NCI-H1105 treated with DMSO at 0.1 percent for 48 hours (cell line): ENCODE results near the gene EGFL6.
A peak's percentile ranks its signal among the peaks of the same experiment; 100 is the strongest.

Source experiments
- DNase-seq: peaks from one replicate; lab custom pipeline; 2025; lab: John Stamatoyannopoulos, UW

Gene EGFL6

GRCh38 chrX:13569479-13570260, at the start of gene EGFL6:
Gene EGFL6, plus strand, starts transcription at chrX:13569601. Its CDS starts 261 bp downstream, at chrX:13569862.
- DNase-seq = no peak

- no peak for DNase-seq
Measured at GRCh38 chrX:13520351-13520750, 49.0 kb upstream of the EGFL6 start.

GRCh38 chrX:13520936-13521335, 48.5 kb upstream of the EGFL6 start:
- no peak for DNase-seq

- DNase-seq = no peak
Measured at GRCh38 chrX:13522811-13523210, 46.6 kb upstream of the EGFL6 start.

- DNase-seq = no peak
Measured at GRCh38 chrX:13533726-13534125, 35.7 kb upstream of the EGFL6 start.

- DNase-seq = peak; percentile 36
Measured at GRCh38 chrX:13535376-13536165, 33.8 kb upstream of the EGFL6 start.

- DNase-seq = no peak
Measured at GRCh38 chrX:13536551-13536950, 32.9 kb upstream of the EGFL6 start.

GRCh38 chrX:13538414-13538813, 31.0 kb upstream of the EGFL6 start:
- no peak for DNase-seq

- DNase-seq = no peak
Measured at GRCh38 chrX:13540602-13541001, 28.8 kb upstream of the EGFL6 start.

- peak; percentile 94 for DNase-seq
Measured at GRCh38 chrX:13545726-13546125, 23.7 kb upstream of the EGFL6 start.

- DNase-seq = no peak
Measured at GRCh38 chrX:13547671-13548070, 21.7 kb upstream of the EGFL6 start.

GRCh38 chrX:13550346-13550745, 19.1 kb upstream of the EGFL6 start:
- DNase-seq = no peak

GRCh38 chrX:13551610-13552009, 17.8 kb upstream of the EGFL6 start:
- no peak for DNase-seq

GRCh38 chrX:13552892-13553291, 16.5 kb upstream of the EGFL6 start:
- DNase-seq = no peak

- DNase-seq = no peak
Measured at GRCh38 chrX:13565511-13565910, 3.9 kb upstream of the EGFL6 start.

GRCh38 chrX:13570261-13570605, 832 bp downstream of the EGFL6 start:
- no peak for DNase-seq

GRCh38 chrX:13571136-13571535, 1.7 kb downstream of the EGFL6 start:
- DNase-seq = no peak

GRCh38 chrX:13574600-13574999, 5.2 kb downstream of the EGFL6 start:
- DNase-seq = no peak

- no peak for DNase-seq
Measured at GRCh38 chrX:13579661-13580060, 10.3 kb downstream of the EGFL6 start.

- no peak for DNase-seq
Measured at GRCh38 chrX:13581554-13581953, 12.2 kb downstream of the EGFL6 start.

GRCh38 chrX:13587786-13588477, 18.5 kb downstream of the EGFL6 start:
- no peak for DNase-seq

- no peak for DNase-seq
Measured at GRCh38 chrX:13590207-13590606, 20.8 kb downstream of the EGFL6 start.

- no peak for DNase-seq
Measured at GRCh38 chrX:13590914-13591313, 21.5 kb downstream of the EGFL6 start.
